ENCODE measurements around the gene TMEM245. TPM values are rescaled to one million over a fixed set of nuclear protein-coding genes. Genes with fewer than 3 reads are reported as not detected.

Gene TMEM245
- total and polyA plus RNA-seq, 2 of the 13 experiments (the other 11 are each of a cell fraction or from before 2014, with no cell fraction given), result 53.5 to 55.4 TPM

DNA sequence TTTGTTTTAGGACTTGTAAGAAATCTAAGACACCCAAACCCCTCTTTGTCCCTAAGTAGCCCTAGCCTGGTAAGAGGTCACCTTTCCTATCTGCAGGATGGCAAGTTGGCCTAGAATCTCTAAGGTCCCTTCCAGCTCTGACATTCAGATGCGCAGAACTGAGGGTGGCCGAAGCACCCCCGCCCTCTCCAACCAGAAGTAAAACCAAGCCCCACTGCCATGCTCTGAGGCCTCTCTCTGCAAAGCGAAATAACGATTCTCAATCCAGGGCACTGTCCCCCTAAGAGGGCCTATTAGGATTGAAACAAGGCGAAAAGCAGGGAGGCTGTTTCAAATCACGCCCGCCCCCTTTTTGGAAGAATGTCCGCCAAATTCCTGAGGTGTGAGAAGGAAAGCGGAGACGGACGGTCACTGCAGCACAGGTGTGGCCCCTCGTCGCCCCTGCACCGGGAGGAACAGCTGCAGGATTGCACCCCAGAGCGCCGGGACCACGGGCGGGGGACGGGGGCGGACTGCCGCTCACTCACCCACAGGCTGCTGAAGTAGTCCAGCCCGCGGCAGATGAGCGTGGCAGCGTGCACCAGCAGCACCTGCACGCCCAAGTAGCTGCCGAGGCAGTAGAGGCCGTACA lies 824 bp downstream of the TMEM245 start (continued):
- TF ChIP-seq SNAI1 (CRISPR knock-in tag; IDR thresholded peaks at IDR 0.05; ENCODE audit: borderline replicate concordance) (peak; percentile 33; the same call in 1 of the 2 replicates), MIXL1 (CRISPR knock-in tag; IDR thresholded peaks at IDR 0.05) (no peak), FOSL2 (CRISPR knock-in tag; IDR thresholded peaks at IDR 0.05) (no peak), RORA (CRISPR knock-in tag; IDR thresholded peaks at IDR 0.05) (no peak), AHR (CRISPR knock-in tag; IDR thresholded peaks at IDR 0.05) (no peak), TARDBP (CRISPR knock-in tag; IDR thresholded peaks at IDR 0.05) (no peak), ZBTB20 (CRISPR knock-in tag; IDR thresholded peaks at IDR 0.05; ENCODE audit: borderline replicate concordance, low read depth) (0 out of 2 replicates have a peak, but pooled peaks have one; percentile 11), ADNP (CRISPR knock-in tag; IDR thresholded peaks at IDR 0.05) (no peak), HOXD1 (CRISPR knock-in tag; IDR thresholded peaks at IDR 0.05) (no peak), SMAD1 (CRISPR knock-in tag; IDR thresholded peaks at IDR 0.05; ENCODE audit: borderline replicate concordance, low read depth) (no peak), SP5 (CRISPR knock-in tag; IDR thresholded peaks at IDR 0.05; ENCODE audit: borderline replicate concordance, low read depth) (no peak), ZNF605 (CRISPR knock-in tag; IDR thresholded peaks at IDR 0.05) (no peak), XBP1 (CRISPR knock-in tag; IDR thresholded peaks at IDR 0.05) (no peak), SALL1 (CRISPR knock-in tag; IDR thresholded peaks at IDR 0.05) (peak; percentile 48; the same call in 1 of the 2 replicates), SIN3B (IDR thresholded peaks at IDR 0.05; ENCODE audit: low read length) (no peak), ZSCAN31 (CRISPR knock-in tag; IDR thresholded peaks at IDR 0.05; ENCODE audit: low read depth) (no peak), ZNF501 (CRISPR knock-in tag; IDR thresholded peaks at IDR 0.05) (peak; percentile 32; the same call in 1 of the 2 replicates), RARA (CRISPR knock-in tag; IDR thresholded peaks at IDR 0.05) (no peak), ZNF143 (CRISPR knock-in tag; IDR thresholded peaks at IDR 0.05) (no peak), HIVEP1 (CRISPR knock-in tag; IDR thresholded peaks at IDR 0.05) (no peak)
- TF ChIP-seq, protein P1, sequence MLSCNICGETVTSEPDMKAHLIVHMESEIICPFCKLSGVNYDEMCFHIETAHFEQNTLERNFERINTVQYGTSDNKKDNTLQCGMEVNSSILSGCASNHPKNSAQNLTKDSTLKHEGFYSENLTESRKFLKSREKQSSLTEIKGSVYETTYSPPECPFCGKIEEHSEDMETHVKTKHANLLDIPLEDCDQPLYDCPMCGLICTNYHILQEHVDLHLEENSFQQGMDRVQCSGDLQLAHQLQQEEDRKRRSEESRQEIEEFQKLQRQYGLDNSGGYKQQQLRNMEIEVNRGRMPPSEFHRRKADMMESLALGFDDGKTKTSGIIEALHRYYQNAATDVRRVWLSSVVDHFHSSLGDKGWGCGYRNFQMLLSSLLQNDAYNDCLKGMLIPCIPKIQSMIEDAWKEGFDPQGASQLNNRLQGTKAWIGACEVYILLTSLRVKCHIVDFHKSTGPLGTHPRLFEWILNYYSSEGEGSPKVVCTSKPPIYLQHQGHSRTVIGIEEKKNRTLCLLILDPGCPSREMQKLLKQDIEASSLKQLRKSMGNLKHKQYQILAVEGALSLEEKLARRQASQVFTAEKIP (CRISPR knock-in tag; IDR thresholded peaks at IDR 0.05; ENCODE audit: borderline replicate concordance), result no peak
- TF ChIP-seq, protein P2, sequence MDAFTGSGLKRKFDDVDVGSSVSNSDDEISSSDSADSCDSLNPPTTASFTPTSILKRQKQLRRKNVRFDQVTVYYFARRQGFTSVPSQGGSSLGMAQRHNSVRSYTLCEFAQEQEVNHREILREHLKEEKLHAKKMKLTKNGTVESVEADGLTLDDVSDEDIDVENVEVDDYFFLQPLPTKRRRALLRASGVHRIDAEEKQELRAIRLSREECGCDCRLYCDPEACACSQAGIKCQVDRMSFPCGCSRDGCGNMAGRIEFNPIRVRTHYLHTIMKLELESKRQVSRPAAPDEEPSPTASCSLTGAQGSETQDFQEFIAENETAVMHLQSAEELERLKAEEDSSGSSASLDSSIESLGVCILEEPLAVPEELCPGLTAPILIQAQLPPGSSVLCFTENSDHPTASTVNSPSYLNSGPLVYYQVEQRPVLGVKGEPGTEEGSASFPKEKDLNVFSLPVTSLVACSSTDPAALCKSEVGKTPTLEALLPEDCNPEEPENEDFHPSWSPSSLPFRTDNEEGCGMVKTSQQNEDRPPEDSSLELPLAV (CRISPR knock-in tag; conservative IDR thresholded peaks at IDR 0.05; ENCODE audit: low read depth), result no peak
- TF ChIP-seq, protein P3, sequence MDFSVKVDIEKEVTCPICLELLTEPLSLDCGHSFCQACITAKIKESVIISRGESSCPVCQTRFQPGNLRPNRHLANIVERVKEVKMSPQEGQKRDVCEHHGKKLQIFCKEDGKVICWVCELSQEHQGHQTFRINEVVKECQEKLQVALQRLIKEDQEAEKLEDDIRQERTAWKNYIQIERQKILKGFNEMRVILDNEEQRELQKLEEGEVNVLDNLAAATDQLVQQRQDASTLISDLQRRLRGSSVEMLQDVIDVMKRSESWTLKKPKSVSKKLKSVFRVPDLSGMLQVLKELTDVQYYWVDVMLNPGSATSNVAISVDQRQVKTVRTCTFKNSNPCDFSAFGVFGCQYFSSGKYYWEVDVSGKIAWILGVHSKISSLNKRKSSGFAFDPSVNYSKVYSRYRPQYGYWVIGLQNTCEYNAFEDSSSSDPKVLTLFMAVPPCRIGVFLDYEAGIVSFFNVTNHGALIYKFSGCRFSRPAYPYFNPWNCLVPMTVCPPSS (IDR thresholded peaks at IDR 0.05), result no peak
- TF ChIP-seq, protein P4, sequence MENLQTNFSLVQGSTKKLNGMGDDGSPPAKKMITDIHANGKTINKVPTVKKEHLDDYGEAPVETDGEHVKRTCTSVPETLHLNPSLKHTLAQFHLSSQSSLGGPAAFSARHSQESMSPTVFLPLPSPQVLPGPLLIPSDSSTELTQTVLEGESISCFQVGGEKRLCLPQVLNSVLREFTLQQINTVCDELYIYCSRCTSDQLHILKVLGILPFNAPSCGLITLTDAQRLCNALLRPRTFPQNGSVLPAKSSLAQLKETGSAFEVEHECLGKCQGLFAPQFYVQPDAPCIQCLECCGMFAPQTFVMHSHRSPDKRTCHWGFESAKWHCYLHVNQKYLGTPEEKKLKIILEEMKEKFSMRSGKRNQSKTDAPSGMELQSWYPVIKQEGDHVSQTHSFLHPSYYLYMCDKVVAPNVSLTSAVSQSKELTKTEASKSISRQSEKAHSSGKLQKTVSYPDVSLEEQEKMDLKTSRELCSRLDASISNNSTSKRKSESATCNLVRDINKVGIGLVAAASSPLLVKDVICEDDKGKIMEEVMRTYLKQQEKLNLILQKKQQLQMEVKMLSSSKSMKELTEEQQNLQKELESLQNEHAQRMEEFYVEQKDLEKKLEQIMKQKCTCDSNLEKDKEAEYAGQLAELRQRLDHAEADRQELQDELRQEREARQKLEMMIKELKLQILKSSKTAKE (CRISPR knock-in tag; IDR thresholded peaks at IDR 0.05; ENCODE audit: borderline replicate concordance), result no peak
- TF ChIP-seq, protein P5, sequence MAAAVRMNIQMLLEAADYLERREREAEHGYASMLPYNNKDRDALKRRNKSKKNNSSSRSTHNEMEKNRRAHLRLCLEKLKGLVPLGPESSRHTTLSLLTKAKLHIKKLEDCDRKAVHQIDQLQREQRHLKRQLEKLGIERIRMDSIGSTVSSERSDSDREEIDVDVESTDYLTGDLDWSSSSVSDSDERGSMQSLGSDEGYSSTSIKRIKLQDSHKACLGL (CRISPR knock-in tag; IDR thresholded peaks at IDR 0.05), result peak; percentile 63; the same call in 1 of the 2 replicates

Data from HepG2 (cell line).